Adrenal gland (tissue), 12 donors: ENCODE data around the gene SRPK3. TPM values are rescaled to one million over a fixed set of nuclear protein-coding genes. Genes with fewer than 3 reads are reported as not detected.

ENCODE experiments used
- DNase-seq, 7 donors: peaks; one replicate each; pipeline ENCODE4 v3.0.0-alpha.2; 2019 to 2020
- H3K27ac ChIP-seq, 5 donors: fragments of 200-600 bp; sonication (generic) in 4 of 5; 1 replicate in 3 of 5; 2 replicates in 2 of 5; pipeline versions ENCODE4 v1.5.1 to v1.8.0; 2016 to 2020; ENCODE audit warnings: mild to moderate bottlenecking in 1 of 5
- H3K27me3 ChIP-seq: fragments of 200-600 bp; 2 replicates; pipeline ENCODE4 v1.8.0; 2021
- H3K36me3 ChIP-seq, 2 donors: fragments of 200-600 bp; replicated peaks in 1 of 2; 1 replicate in 1 of 2; 2 replicates in 1 of 2; pipeline versions ENCODE4 v1.5.1 to v1.8.0; 2018 to 2022
- H3K4me1 ChIP-seq, 2 donors: fragments of 200-600 bp; replicated peaks in 1 of 2; 1 replicate in 1 of 2; 2 replicates in 1 of 2; pipeline versions ENCODE4 v1.5.1 to v1.8.0; 2018 to 2021
- H3K4me3 ChIP-seq, 4 donors: fragments of 200-600 bp; sonication (generic) in 3 of 4; one replicate each; pipeline ENCODE4 v1.5.1; 2016 to 2018
- H3K9me3 ChIP-seq, 3 donors: fragments of 200-600 bp; sonication (generic) in 1 of 3; replicated peaks in 1 of 3; 1 replicate in 2 of 3; 2 replicates in 1 of 3; pipeline versions ENCODE4 v1.5.1 to v1.8.0; 2016 to 2021
- POLR2A ChIP-seq, 2 donors: fragments of 450-650 bp; IDR thresholded peaks; one replicate each; pipeline ENCODE4 v1.6.1; 2017; ENCODE audit warnings: antibody characterized with exemption in 2 of 2, mild to moderate bottlenecking in 2 of 2, moderate library complexity in 1 of 2
- WGBS, 4 donors: extraction: QIAGEN DNeasy Blood & Tissue Kit in 2 of 4; methylation state at CpG; one replicate each; pipeline versions ENCODE4 v1.1.5 to v1.1.7; 2013 to 2017; 5-methylcytosine and 5-hydroxymethylcytosine counted together
- intact Hi-C, 2 donors: fragments of 100-400 bp; cut with DNase I; formaldehyde crosslinking; loops; one replicate each; pipeline versions ENCODE4 v1.14.1 to v1.15.0; 2022 to 2023
- polyA plus RNA-seq, 3 donors: library from polyadenylated mRNA; stranded (reverse); fragments of 200-250 nt in 2 of 3; fragments of 350-450 nt in 1 of 3; fragmentation: Illumina TruSeq in 1 of 3; extraction: RNeasy Lipid Tissue Mini Kit (QIAGEN cat#74804) in 1 of 3; gene quantifications; one replicate each; pipeline ENCODE4 v1.2.3, GENCODE V29; 2013 to 2014
- total RNA-seq, 9 donors: library from RNA; depleted of rRNA in 4 of 9; stranded (reverse); fragments of >200 nt in 4 of 9; fragments of 120-200 nt in 1 of 9; fragmentation: NEBNext Ultra II Directional in 1 of 9; extraction: Animal tissue kit (Norgen Biotek cat#: 25700) in 1 of 9; gene quantifications; one replicate each; pipeline versions ENCODE4 v1.1.0 to v1.2.4, GENCODE V29; 2013 to 2023
- TF ChIP-seq, protein P1 (sequence below), 6 experiments: fragments of 450-650 bp in 4 of 6; fragments of 200-600 bp in 2 of 6; sonication (generic) in 1 of 6; IDR thresholded peaks; 1 replicate in 5 of 6; 2 replicates in 1 of 6; pipeline versions ENCODE4 v1.5.1 to v1.8.0; 2016 to 2021; ENCODE audit warnings: antibody characterized with exemption in 6 of 6, mild to moderate bottlenecking in 2 of 6, moderate library complexity in 1 of 6
- donor health status: healthy with polysubstance abuse.
- donor health status: Bipolar disorder and iron deficiency.
- donor health status: DM: yes; HTN: yes; CAD: no.
- donor health status: DM: no; HTN: no; CAD: no.
- donor health status: DM: no; HTN: no; CAD: no.
- donor health status: DM: yes; HTN: yes; CAD: no.

Gene SRPK3
- total and polyA plus RNA-seq, 12 donors, result 0.14 to 20.5 (median 1.3) TPM; not detected in 1

DNA sequence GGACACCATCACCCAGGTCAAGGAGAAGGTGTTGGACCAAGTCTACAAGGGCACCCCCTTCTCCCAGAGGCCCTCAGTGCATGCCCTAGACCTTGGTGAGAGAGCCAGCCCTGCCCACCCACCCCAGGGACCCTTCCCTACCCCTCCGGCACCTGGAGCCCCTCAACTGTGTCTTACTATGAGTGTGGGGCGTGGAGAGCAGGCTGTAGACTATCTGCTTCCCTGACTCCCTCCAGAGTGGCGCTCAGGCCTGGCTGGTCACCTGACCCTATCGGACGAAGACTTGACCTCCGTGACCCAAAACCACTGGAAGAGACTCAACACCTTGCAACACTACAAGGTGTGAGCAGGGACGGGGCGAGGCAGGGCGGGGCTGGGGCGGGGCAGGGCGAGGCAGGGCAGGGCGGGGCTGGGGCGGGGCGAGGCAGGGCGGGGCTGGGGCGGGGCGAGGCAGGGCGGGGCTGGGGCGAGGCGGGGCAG is 4.7 kb upstream of the SRPK3 start:
- TF ChIP-seq POLR2A (IDR thresholded peaks at IDR 0.05), result no peak
- TF ChIP-seq, protein P1, sequence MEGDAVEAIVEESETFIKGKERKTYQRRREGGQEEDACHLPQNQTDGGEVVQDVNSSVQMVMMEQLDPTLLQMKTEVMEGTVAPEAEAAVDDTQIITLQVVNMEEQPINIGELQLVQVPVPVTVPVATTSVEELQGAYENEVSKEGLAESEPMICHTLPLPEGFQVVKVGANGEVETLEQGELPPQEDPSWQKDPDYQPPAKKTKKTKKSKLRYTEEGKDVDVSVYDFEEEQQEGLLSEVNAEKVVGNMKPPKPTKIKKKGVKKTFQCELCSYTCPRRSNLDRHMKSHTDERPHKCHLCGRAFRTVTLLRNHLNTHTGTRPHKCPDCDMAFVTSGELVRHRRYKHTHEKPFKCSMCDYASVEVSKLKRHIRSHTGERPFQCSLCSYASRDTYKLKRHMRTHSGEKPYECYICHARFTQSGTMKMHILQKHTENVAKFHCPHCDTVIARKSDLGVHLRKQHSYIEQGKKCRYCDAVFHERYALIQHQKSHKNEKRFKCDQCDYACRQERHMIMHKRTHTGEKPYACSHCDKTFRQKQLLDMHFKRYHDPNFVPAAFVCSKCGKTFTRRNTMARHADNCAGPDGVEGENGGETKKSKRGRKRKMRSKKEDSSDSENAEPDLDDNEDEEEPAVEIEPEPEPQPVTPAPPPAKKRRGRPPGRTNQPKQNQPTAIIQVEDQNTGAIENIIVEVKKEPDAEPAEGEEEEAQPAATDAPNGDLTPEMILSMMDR (IDR thresholded peaks at IDR 0.05), result no peak
- Histone ChIP-seq H3K27ac (no peak overlapping the region), H3K27me3 (no peaks in the 10 kb centered on the region), H3K36me3 (peaks cover 0 to 10% of the 10 kb centered on the region in 2 donors), H3K9me3 (no peaks in the 10 kb centered on the region), H3K4me3 (no peak overlapping the region), H3K4me1 (peaks cover 0 to 5% of the 10 kb centered on the region in 2 donors)
- intact Hi-C loops, result no loop called here
- 84 to 87% (median 86%) methylated on average over 1 to 16 of the region's 20 CpGs; no CpG with 5 or more reads in 1 of the 4 donors for WGBS, 4 donors
- DNase-seq, result no peak

DNA sequence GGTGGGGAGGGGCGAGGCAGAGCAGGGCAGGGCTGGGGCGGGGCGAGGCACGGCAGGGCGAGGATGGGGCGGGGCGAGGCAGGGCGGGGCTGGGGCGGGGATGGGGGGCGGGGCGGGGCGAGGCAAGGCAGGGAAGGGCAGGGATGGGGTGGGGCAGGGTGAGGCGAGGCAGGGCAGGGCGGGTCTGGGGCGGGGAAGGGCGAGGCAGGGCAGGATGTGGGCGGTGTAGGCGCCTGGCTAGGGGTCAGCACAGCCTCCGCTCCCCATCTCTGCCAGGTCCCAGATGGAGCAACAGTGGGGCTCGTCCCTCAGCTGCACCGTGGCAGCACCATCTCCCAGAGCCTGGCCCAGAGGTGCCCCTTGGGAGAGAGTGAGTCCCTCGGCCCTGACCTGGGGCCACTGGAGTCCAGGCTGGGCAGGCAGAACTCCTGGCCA is 4.2 kb upstream of the SRPK3 start:
- WGBS, 4 donors, result 85 to 91% (median 89%) methylated on average over 4 to 10 of the region's 22 CpGs
- TF ChIP-seq, protein P1 (IDR thresholded peaks at IDR 0.05), result no peak
- no peak for TF ChIP-seq POLR2A (IDR thresholded peaks at IDR 0.05)
- no peak for DNase-seq
- Histone ChIP-seq H3K27me3 (no peaks in the 10 kb centered on the region), H3K36me3 (peaks cover 0 to 6% of the 10 kb centered on the region in 2 donors), H3K4me3 (no peak overlapping the region), H3K9me3 (no peaks in the 10 kb centered on the region), H3K27ac (no peak overlapping the region), H3K4me1 (peaks cover 0 to 5% of the 10 kb centered on the region in 2 donors)
- intact Hi-C loops, result no loop called here

DNA sequence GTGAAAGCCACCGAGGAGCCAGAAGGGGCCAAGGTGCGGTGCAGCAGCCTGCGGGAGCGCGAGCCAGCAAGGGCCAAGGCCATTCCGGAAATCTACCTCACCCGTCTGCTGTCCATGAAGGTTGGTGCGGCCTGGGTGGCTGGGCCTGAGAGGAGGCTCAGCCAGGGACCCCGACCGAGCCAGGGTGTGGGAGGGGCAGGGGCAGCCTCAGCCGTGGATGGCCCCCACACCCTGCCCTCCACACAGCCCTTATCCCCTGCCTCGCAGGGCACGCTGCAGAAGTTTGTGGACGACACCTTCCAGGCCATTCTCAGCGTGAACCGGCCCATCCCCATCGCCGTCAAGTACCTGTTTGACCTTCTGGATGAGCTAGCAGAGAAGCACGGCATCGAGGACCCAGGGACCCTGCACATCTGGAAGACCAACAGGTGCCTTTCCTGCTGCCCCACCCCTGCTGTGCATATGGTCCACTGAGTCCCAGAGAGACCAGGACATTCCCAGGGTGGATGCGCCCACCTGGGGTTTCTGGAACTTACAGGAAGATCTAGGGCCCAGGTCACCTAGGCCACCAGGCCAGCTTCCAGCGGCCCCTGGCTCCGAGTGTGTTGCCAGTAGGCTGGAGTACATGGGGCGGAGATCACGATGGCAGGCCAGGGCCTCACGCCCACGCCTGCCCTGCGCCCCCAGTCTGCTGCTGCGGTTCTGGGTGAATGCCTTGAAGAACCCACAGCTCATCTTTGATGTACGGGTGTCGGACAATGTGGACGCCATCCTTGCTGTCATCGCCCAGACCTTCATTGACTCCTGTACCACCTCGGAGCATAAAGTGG is 3.4 kb upstream of the SRPK3 start:
- H3K4me3 ChIP-seq, result no peak overlapping the region
- no peak overlapping the region for H3K27ac ChIP-seq
- peaks cover 0 to 5% of the 10 kb centered on the region in 2 donors for H3K4me1 ChIP-seq
- no peak for DNase-seq
- 88 to 92% (median 89%) methylated on average over 7 to 34 of the region's 34 CpGs for WGBS, 4 donors
- TF ChIP-seq, protein P1 (IDR thresholded peaks at IDR 0.05), result no peak
- no peak for TF ChIP-seq POLR2A (IDR thresholded peaks at IDR 0.05)
- H3K27me3 ChIP-seq, result no peaks in the 10 kb centered on the region
- intact Hi-C loops, result no loop called here
- no peaks in the 10 kb centered on the region for H3K9me3 ChIP-seq
- H3K36me3 ChIP-seq, result peaks cover 0 to 6% of the 10 kb centered on the region in 2 donors

GRCh38 chrX:153778181-153778580 is 2.7 kb upstream of the SRPK3 start:
- no peak for DNase-seq
- intact Hi-C loops, result no loop called here
- H3K27me3 ChIP-seq, result no peaks in the 10 kb centered on the region
- no peak for TF ChIP-seq POLR2A (IDR thresholded peaks at IDR 0.05)
- TF ChIP-seq, protein P1 (IDR thresholded peaks at IDR 0.05), result no peak
- no peak overlapping the region for H3K27ac ChIP-seq
- no peak overlapping the region for H3K4me3 ChIP-seq
- peaks cover 0 to 5% of the 10 kb centered on the region in 2 donors for H3K4me1 ChIP-seq
- H3K9me3 ChIP-seq, result no peaks in the 10 kb centered on the region
- H3K36me3 ChIP-seq, result peaks cover 0 to 6% of the 10 kb centered on the region in 2 donors
- WGBS, 4 donors, result 63 to 85% (median 77%) methylated on average over 9 to 17 of the region's 17 CpGs
